AG04450 (cell line): ENCODE results near the gene GRID1. TPM values are rescaled to one million over a fixed set of nuclear protein-coding genes. Genes with fewer than 3 reads are reported as not detected.

Experiments used
- CTCF ChIA-PET: fragments of 300-600, 350-600 bp; formaldehyde crosslinking; extraction: SDS; loops from one replicate; lab custom pipeline; 2022; ENCODE audit warnings: antibody characterized with exemption, inconsistent platforms; lab: Charles Lee
- POLR2A ChIA-PET: fragments of 350-600 bp; formaldehyde crosslinking; extraction: SDS; loops from one replicate; lab custom pipeline; 2021; ENCODE audit warnings: antibody characterized with exemption, inconsistent platforms; lab: Yijun Ruan, JAX
- DNase-seq: peaks from one replicate; pipeline ENCODE4 v3.0.0-alpha.2; 2011; ENCODE audit warnings: low read depth, low spot score
- H3K27ac ChIP-seq: one replicate; pipeline ENCODE4 v1.5.1; 2012; ENCODE audit warnings: low read depth, low read length, control low read depth
- H3K27me3 ChIP-seq: one replicate; pipeline ENCODE4 v1.6.0; 2012; ENCODE audit warnings: low read length; ENCODE audit not compliant: control insufficient read depth, insufficient read depth
- H3K4me3 ChIP-seq: 2 replicates; pipeline ENCODE4 v1.5.1; 2011; ENCODE audit warnings: mild to moderate bottlenecking, low read depth, low read length, control low read depth
- H3K9me3 ChIP-seq: 2 replicates; pipeline ENCODE4 v1.5.1; 2012; ENCODE audit warnings: low read length; ENCODE audit not compliant: control insufficient read depth, insufficient read depth
- polyA plus RNA-seq: library from polyadenylated mRNA; depleted of rRNA; stranded (reverse); fragments of >200 nt; gene quantifications from 2 replicates; pipeline ENCODE4 v1.2.3, GENCODE V29; 2011
- TF ChIP-seq, protein P1 (sequence below): IDR thresholded peaks from 2 replicates; pipeline ENCODE4 v1.5.1; 2011; ENCODE audit warnings: low read depth, low read length, control low read depth, inconsistent platforms

GRID1 gene
- polyA plus RNA-seq, 1 experiment, result not detected

DNA sequence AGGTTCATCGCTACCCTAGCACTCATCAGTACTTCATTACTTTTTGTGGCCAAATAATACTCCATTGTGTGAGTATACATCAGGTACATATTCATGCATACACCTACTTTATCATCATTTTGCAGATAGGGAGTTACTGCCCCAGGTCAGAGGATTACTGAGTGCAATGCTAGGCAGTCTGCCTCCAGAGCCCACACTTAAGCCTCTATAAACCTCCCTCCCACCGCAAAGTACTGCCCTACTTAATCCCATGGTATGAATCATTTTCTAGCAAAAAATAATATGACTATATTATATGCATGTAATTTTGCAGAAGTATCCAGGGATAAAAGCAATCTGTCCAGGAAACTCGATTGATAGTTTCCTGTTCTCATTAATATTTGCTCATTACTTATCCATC, 194.3 kb downstream of the GRID1 start:
- ChIA-PET POLR2A (no interaction called here), CTCF (no interaction called here)
- TF ChIP-seq, protein P1, sequence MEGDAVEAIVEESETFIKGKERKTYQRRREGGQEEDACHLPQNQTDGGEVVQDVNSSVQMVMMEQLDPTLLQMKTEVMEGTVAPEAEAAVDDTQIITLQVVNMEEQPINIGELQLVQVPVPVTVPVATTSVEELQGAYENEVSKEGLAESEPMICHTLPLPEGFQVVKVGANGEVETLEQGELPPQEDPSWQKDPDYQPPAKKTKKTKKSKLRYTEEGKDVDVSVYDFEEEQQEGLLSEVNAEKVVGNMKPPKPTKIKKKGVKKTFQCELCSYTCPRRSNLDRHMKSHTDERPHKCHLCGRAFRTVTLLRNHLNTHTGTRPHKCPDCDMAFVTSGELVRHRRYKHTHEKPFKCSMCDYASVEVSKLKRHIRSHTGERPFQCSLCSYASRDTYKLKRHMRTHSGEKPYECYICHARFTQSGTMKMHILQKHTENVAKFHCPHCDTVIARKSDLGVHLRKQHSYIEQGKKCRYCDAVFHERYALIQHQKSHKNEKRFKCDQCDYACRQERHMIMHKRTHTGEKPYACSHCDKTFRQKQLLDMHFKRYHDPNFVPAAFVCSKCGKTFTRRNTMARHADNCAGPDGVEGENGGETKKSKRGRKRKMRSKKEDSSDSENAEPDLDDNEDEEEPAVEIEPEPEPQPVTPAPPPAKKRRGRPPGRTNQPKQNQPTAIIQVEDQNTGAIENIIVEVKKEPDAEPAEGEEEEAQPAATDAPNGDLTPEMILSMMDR, result no peak
- Histone ChIP-seq H3K27me3 (no peaks in the 10 kb centered on the region), H3K9me3 (no peaks in the 10 kb centered on the region), H3K27ac (no peak overlapping the region), H3K4me3 (no peak overlapping the region)
- DNase-seq, result no peak

DNA sequence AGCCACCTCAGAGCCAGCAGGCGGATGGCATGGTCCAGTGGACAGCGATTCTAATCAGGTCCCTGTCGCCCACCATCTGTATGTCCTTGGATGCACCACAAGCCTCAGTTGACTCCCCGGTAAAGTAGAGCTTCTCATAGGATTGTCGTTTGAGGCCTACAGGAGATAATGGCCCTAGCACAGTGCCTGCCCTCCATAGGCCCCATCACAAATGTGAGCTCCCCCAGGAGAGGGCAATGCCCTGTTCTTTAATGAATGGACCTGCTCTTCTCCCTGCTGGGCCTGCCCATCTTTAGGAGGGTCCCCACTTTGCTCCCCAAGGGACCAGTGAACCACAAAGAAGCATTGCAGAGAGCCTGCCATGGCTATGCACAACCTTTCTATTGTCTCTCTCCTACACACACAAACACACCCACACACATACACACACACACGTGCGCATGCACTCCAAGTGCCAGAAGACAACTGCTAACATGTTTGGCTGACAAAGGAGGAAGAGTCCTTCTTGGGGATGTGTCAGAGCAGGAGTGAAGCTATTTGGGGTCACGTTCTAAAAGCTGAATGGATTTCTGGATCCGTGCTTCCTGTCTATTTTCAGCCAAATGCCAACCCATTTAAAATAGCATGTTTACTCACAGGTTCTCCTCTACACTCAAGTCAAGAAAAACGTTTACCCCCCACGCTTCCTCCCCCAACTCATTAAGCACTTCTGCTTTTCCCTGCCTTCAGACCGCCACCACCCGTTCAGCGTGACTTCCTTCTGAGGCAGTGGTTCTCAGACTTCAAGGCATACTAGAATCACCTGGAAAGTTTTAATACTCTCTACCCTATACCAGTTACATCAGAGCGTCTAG, 196.1 kb downstream of the GRID1 start:
- ChIA-PET CTCF (no interaction called here), POLR2A (no interaction called here)
- H3K9me3 ChIP-seq, result no peaks in the 10 kb centered on the region
- TF ChIP-seq, protein P1, result no peak
- no peaks in the 10 kb centered on the region for H3K27me3 ChIP-seq
- H3K4me3 ChIP-seq, result no peak overlapping the region
- H3K27ac ChIP-seq, result no peak overlapping the region
- no peak for DNase-seq

DNA sequence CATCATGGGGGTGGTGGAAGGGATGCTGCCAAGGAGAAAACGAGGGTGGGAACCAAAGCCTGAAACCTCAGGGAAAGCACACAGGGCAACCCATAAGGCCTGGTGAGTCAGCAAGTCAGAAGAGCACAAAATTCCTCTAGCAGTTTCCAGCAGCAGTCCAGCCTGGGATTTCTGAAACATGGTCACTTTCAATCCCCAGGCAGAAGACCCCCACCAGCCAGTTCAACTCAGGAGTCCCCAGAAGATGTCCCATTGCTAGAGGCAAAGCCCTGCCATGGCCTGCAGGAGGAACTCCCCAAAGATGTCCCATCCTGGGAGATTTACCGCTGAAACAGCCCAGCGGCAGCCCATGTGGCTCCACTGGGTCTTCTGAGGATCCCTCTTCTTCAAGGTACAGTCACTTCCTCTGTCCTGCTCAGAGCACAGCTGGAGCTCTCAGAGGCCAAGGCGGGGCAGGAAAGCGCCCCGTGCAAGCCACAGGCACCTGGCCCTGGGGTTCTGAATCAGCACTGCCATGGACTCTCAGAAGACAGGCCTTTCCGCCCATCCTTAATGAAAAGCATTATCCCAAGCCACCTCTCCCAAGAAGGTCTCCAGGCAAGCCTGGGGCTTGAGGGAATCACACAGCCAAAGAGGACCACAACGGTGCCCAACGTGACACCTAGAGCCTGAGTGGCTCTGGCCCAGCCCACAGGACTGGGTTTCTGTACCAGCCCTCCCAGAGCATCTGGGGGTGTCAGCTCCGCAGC, 196.9 kb downstream of the GRID1 start:
- Histone ChIP-seq H3K27ac (no peak overlapping the region), H3K4me3 (no peak overlapping the region), H3K27me3 (no peaks in the 10 kb centered on the region), H3K9me3 (no peaks in the 10 kb centered on the region)
- POLR2A ChIA-PET, result no interaction called here
- TF ChIP-seq, protein P1, result no peak
- DNase-seq, result no peak
- CTCF ChIA-PET, result no interaction called here

DNA sequence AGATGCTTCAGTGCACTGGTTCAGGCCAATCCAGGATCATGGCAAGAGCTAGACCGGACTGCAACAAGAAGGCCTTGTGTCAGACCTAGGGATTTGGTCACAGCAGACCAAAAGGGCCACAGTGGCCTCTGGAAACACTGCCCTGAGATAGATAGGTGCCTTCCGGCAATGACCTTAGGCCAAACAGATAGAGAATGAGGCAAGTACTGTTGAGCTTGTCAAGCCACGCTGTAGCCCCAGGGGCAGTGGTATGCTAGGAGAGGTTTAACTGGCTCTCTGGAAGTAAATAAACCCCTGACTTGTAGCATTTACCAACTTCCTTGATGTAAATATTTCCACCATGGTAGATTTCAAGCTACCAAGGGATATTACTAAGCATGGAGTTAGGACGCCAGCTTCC, 197.5 kb downstream of the GRID1 start:
- Histone ChIP-seq H3K27ac (no peak overlapping the region), H3K27me3 (no peaks in the 10 kb centered on the region), H3K4me3 (no peak overlapping the region), H3K9me3 (no peaks in the 10 kb centered on the region)
- DNase-seq, result no peak
- CTCF ChIA-PET, result no interaction called here
- TF ChIP-seq, protein P1, result no peak
- POLR2A ChIA-PET, result no interaction called here

DNA sequence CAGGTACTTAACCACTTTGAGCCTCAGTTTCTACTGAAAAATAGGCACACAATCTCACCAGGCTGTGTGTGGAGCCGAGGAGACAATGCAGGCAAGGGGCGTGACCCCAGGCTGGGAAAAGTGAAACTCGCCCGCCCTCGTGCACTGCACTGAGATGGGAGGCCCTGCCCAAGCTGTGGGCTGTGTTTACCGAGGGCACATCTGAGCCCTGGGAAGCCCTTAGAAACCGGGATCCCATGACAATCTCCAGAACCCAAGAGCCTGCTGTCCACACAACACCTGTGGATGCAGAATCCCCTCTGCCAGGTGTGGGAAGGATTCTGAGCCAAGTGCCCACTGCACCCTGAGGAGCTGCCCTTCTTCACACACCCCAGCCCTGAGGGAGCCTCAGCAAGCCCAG, 198.3 kb downstream of the GRID1 start:
- Histone ChIP-seq H3K9me3 (no peaks in the 10 kb centered on the region), H3K4me3 (no peak overlapping the region), H3K27ac (no peak overlapping the region), H3K27me3 (no peaks in the 10 kb centered on the region)
- DNase-seq, result no peak
- TF ChIP-seq, protein P1, result no peak
- POLR2A ChIA-PET, result no interaction called here
- CTCF ChIA-PET, result no interaction called here
